GM23248 (cell line): ENCODE measurements around the gene KIF5B. TPM values are rescaled to one million over a fixed set of nuclear protein-coding genes. Genes with fewer than 3 reads are reported as not detected.

ENCODE experiments used
- DNase-seq: peaks from one replicate; pipeline ENCODE4 v3.0.0-alpha.2; 2015
- H2AFZ ChIP-seq: fragments of 200-600 bp; sonication (generic); 2 replicates; pipeline ENCODE4 v1.6.1; 2016; ENCODE audit warnings: antibody characterized with exemption
- H3F3A ChIP-seq: fragments of 200-600 bp; sonication (generic); 2 replicates; pipeline ENCODE4 v1.6.1; 2016; ENCODE audit warnings: mild to moderate bottlenecking, antibody characterized with exemption, mixed run types; ENCODE audit not compliant: insufficient read depth
- H3K27ac ChIP-seq: fragments of 200-600 bp; sonication (generic); 2 replicates; pipeline ENCODE4 v1.5.1; 2016; ENCODE audit warnings: mild to moderate bottlenecking
- H3K27me3 ChIP-seq: fragments of 200-600 bp; sonication (generic); replicated peaks from 2 replicates; pipeline ENCODE4 v1.6.1; 2016; ENCODE audit warnings: mild to moderate bottlenecking; ENCODE audit not compliant: insufficient read depth
- H3K36me3 ChIP-seq: fragments of 200-600 bp; sonication (generic); 2 replicates; pipeline ENCODE4 v1.6.1; 2016; ENCODE audit warnings: low read depth, mild to moderate bottlenecking
- H3K4me1 ChIP-seq: fragments of 200-600 bp; sonication (generic); 2 replicates; pipeline ENCODE4 v1.6.1; 2016; ENCODE audit warnings: mild to moderate bottlenecking; ENCODE audit not compliant: insufficient read depth
- H3K4me2 ChIP-seq: fragments of 200-600 bp; sonication (generic); one replicate; pipeline ENCODE4 v1.6.1; 2016; ENCODE audit warnings: mild to moderate bottlenecking; ENCODE audit not compliant: unreplicated experiment
- H3K4me3 ChIP-seq: fragments of 200-600 bp; sonication (generic); 2 replicates; pipeline ENCODE4 v1.5.1; 2016; ENCODE audit warnings: mild to moderate bottlenecking
- H3K79me2 ChIP-seq: fragments of 200-600 bp; sonication (generic); 2 replicates; pipeline ENCODE4 v1.6.1; 2016; ENCODE audit warnings: mild to moderate bottlenecking; ENCODE audit not compliant: insufficient read depth
- H3K9ac ChIP-seq: fragments of 200-600 bp; sonication (generic); 2 replicates; pipeline ENCODE4 v1.6.1; 2016; ENCODE audit warnings: mild to moderate bottlenecking
- H3K9me2 ChIP-seq: fragments of 200-600 bp; sonication (generic); 2 replicates; pipeline ENCODE4 v1.6.1; 2016; ENCODE audit warnings: mixed run types, mild to moderate bottlenecking, moderate library complexity; ENCODE audit not compliant: insufficient read depth
- H3K9me3 ChIP-seq: fragments of 200-600 bp; sonication (generic); one replicate; pipeline ENCODE4 v1.6.1; 2017; ENCODE audit warnings: low read depth
- H4K20me1 ChIP-seq: fragments of 200-600 bp; sonication (generic); 2 replicates; pipeline ENCODE4 v1.6.0; 2016; ENCODE audit not compliant: insufficient read depth
- EZH2 ChIP-seq: fragments of 200-600 bp; sonication (generic); IDR thresholded peaks from 2 replicates; pipeline ENCODE4 v1.6.1; 2018; ENCODE audit warnings: antibody characterized with exemption, mild to moderate bottlenecking; ENCODE audit not compliant: insufficient read depth, poor library complexity, severe bottlenecking
- EZH2phosphoT487 ChIP-seq: fragments of 200-600 bp; sonication (generic); IDR thresholded peaks from 2 replicates; pipeline ENCODE4 v1.6.1; 2018; ENCODE audit warnings: antibody characterized with exemption, moderate library complexity, mild to moderate bottlenecking, low read depth; ENCODE audit not compliant: insufficient read depth
- WGBS, 2 experiments: methylation state at CpG; one replicate each; pipeline ENCODE4 v1.1.6; 2015 to 2017; ENCODE audit warnings: low lambda C conversion rate in 2 of 2, low coverage in 1 of 2; ENCODE audit errors: missing lambda C conversion rate in 2 of 2; 5-methylcytosine and 5-hydroxymethylcytosine counted together
- in situ Hi-C: fragments of 300-500 bp; cut with MboI; formaldehyde crosslinking; loops from 2 replicates; pipeline ENCODE4 v1.15.0; 2020
- polyA plus RNA-seq: library from polyadenylated mRNA; unstranded; fragments of >200 nt; fragmentation: Nextera tagmentation; extraction: Ambion mirVana; gene quantifications from 2 replicates; pipeline ENCODE4 v1.2.1, GENCODE V29; 2016
- total RNA-seq: library from RNA; depleted of rRNA; stranded (reverse); fragments of >200 nt; shearing (Covaris generic); gene quantifications from 2 replicates; pipeline ENCODE4 v1.2.3, GENCODE V29; 2014

The KIF5B gene
- total and polyA plus RNA-seq, 2 experiments from 2014 or later: 81.5 to 133 TPM

DNA sequence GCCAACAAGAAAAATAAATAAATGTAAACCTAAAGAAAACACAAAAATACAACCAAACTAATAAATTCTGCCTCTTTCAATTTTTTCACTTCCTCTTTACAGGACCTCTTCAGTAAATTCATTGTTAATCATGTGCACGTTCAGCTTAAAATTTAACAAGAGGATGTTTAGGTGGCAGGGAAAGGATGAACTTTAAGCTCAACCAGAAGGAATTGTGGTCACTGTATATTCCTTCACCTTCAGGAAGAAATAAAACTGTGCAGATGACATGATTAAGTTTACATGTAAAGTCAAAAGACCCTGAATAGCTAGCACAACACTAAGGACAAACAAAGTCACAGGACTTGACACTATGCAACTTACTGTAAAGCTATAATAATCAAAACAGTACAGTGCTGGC lies 33.0 kb downstream of the KIF5B start:
- H3K27me3 ChIP-seq: no peaks in the 10 kb centered on the region
- no peaks in the 10 kb centered on the region for H3K9me2 ChIP-seq
- H3K4me3 ChIP-seq: no peak overlapping the region
- H3K4me2 ChIP-seq: no peak overlapping the region
- H3K9ac ChIP-seq: no peak overlapping the region
- TF ChIP-seq EZH2phosphoT487 (no peak), EZH2 (no peak)
- H3K27ac ChIP-seq: no peak overlapping the region
- H3K4me1 ChIP-seq: no peaks in the 10 kb centered on the region
- peaks cover 4% of the 10 kb centered on the region; the same call in 1 of the 2 replicates for H4K20me1 ChIP-seq
- DNase-seq: no peak
- no peaks in the 10 kb centered on the region for H3K9me3 ChIP-seq
- peaks cover 13% of the 10 kb centered on the region; the same call in 1 of the 2 replicates for H3F3A ChIP-seq
- 96 to 98% methylated on average over 1 of the region's 1 CpG for WGBS, 2 experiments
- H3K79me2 ChIP-seq: peaks cover 95% of the 10 kb centered on the region
- in situ Hi-C loops: no loop called here
- H2AFZ ChIP-seq: no peak overlapping the region
- H3K36me3 ChIP-seq: peaks cover 75% of the 10 kb centered on the region

DNA sequence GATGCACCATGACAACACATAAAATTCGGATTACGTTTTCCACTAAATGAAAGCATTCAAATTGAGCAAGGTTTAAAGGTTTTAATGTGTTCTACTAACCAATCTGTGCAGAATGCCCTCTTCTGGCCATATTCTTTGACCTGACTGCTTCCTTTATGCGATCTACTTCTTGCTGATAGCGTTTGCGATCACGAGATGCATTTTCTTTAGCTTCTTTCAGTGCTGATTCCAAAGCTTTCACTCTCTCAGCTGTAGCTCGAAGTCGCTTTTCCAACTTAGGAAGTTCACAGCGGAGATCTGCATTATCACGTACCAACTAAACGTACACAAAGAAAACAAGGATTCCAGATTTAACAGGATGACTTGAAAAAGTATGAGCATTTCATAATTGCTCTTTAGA lies 39.2 kb downstream of the KIF5B start:
- no peak overlapping the region for H3K9ac ChIP-seq
- no peak overlapping the region for H3K4me2 ChIP-seq
- 97% methylated on average over 11 of the region's 11 CpGs for WGBS, 2 experiments
- no peaks in the 10 kb centered on the region for H3K27me3 ChIP-seq
- no peaks in the 10 kb centered on the region for H4K20me1 ChIP-seq
- no peak overlapping the region for H3K27ac ChIP-seq
- TF ChIP-seq EZH2phosphoT487 (no peak), EZH2 (no peak)
- in situ Hi-C loops: no loop called here
- peaks cover 92% of the 10 kb centered on the region for H3K36me3 ChIP-seq
- peaks cover 68% of the 10 kb centered on the region for H3K79me2 ChIP-seq
- peaks cover 29% of the 10 kb centered on the region; the same call in 1 of the 2 replicates for H3F3A ChIP-seq
- no peaks in the 10 kb centered on the region for H3K9me3 ChIP-seq
- no peak overlapping the region for H2AFZ ChIP-seq
- no peaks in the 10 kb centered on the region for H3K4me1 ChIP-seq
- H3K4me3 ChIP-seq: no peak overlapping the region
- DNase-seq: no peak
- no peaks in the 10 kb centered on the region for H3K9me2 ChIP-seq

DNA sequence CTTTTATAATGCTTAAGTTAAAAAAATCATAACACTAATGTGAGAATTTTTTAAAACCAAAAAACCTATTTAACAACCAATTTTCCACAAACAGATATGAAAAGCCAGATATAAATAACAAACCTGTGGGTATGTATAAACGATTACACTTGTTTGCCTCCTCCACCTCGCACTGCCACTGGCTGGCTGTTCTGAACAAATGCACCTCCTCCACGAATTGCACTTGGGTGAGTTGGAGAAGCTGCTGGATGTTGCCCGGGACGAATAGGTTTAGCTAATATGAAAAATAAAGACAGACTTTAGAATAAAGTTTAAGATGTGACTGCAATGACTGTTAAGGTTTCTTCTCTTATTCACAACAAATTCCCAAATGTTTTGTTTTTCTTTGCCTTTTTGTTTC lies 40.8 kb downstream of the KIF5B start:
- no peaks in the 10 kb centered on the region for H3K9me3 ChIP-seq
- H3K4me3 ChIP-seq: no peak overlapping the region
- in situ Hi-C loops: no loop called here
- peaks cover 53% of the 10 kb centered on the region for H3K79me2 ChIP-seq
- no peak overlapping the region for H3K9ac ChIP-seq
- H3K4me1 ChIP-seq: no peaks in the 10 kb centered on the region
- no peaks in the 10 kb centered on the region for H3K27me3 ChIP-seq
- TF ChIP-seq EZH2phosphoT487 (no peak), EZH2 (no peak)
- H3K9me2 ChIP-seq: no peaks in the 10 kb centered on the region
- H4K20me1 ChIP-seq: no peaks in the 10 kb centered on the region
- H3K36me3 ChIP-seq: peaks cover 90% of the 10 kb centered on the region
- peaks cover 33% of the 10 kb centered on the region for H3F3A ChIP-seq
- H3K4me2 ChIP-seq: no peak overlapping the region
- no peak for DNase-seq
- H3K27ac ChIP-seq: no peak overlapping the region
- 86 to 89% methylated on average over 5 of the region's 5 CpGs for WGBS, 2 experiments
- no peak overlapping the region for H2AFZ ChIP-seq

DNA sequence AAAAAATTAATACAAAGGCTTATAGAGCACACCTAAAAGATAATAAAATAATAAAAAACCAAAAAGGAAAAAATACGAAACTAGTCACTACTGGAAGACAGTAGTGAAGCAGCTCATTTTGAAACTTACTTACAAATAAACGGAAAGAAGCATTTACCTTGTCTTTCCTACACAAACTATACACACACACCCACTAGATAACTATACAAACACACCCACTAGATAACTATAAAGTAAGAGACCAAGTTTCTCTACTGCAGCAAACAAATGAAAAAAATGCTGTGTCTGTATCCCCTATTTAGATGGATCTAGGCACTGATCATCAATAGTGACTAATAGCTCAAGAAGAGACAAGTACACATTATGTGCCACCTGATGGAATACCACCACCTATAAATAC lies 49.2 kb downstream of the KIF5B start:
- no peak overlapping the region for H3K4me2 ChIP-seq
- H3K4me1 ChIP-seq: no peaks in the 10 kb centered on the region
- no peak overlapping the region for H3K27ac ChIP-seq
- 98 to 100% methylated on average over 2 of the region's 2 CpGs for WGBS, 2 experiments
- DNase-seq: no peak
- peaks cover 42% of the 10 kb centered on the region for H3K36me3 ChIP-seq
- no peak overlapping the region for H3K4me3 ChIP-seq
- H3K9me3 ChIP-seq: no peaks in the 10 kb centered on the region
- H4K20me1 ChIP-seq: no peaks in the 10 kb centered on the region
- H3F3A ChIP-seq: peaks cover 37% of the 10 kb centered on the region
- 0 out of 2 replicates have a peak, but pooled peaks cover under 1% of the 10 kb centered on the region for H3K79me2 ChIP-seq
- no peak overlapping the region for H3K9ac ChIP-seq
- no peak for TF ChIP-seq EZH2phosphoT487
- TF ChIP-seq EZH2: no peak
- in situ Hi-C loops: loop anchor here (10.0 kb wide), 1 partner anchor 152 kb away; no protein-coding TSS in a partner anchor
- no peak overlapping the region for H2AFZ ChIP-seq
- H3K27me3 ChIP-seq: no peaks in the 10 kb centered on the region
- no peaks in the 10 kb centered on the region for H3K9me2 ChIP-seq

DNA sequence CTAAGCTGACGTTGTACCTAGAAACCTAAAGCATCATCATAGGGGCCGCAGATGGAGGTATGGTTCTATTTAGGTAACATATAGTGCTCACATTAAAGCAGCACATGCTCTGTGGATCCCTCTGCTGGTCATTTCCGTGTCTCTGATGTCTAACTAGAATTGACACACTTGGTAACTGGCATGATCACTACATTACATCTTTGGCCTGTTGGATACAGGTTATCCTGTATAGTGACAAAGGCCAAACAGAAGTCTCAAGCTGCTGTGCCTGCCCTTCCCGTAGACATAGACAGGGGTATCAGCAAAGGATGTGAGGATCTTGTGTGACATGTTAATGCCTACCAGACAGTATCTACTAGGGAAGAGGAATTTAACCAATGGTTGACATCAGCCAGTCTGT lies 51.2 kb downstream of the KIF5B start:
- Histone ChIP-seq H3K9ac (no peak overlapping the region), H3K27ac (no peak overlapping the region), H3F3A (peaks cover 35% of the 10 kb centered on the region), H3K79me2 (no peaks in the 10 kb centered on the region), H3K9me3 (no peaks in the 10 kb centered on the region), H4K20me1 (no peaks in the 10 kb centered on the region), H3K36me3 (peaks cover 25% of the 10 kb centered on the region), H2AFZ (no peak overlapping the region), H3K27me3 (no peaks in the 10 kb centered on the region), H3K4me3 (no peak overlapping the region), H3K4me2 (no peak overlapping the region), H3K4me1 (peaks cover 10% of the 10 kb centered on the region; the same call in 1 of the 2 replicates), H3K9me2 (no peaks in the 10 kb centered on the region)
- TF ChIP-seq EZH2: no peak
- no peak for TF ChIP-seq EZH2phosphoT487
- WGBS, 2 experiments: 32 to 33% methylated on average over 4 of the region's 4 CpGs
- in situ Hi-C loops: loop anchor here (10.0 kb wide), 1 partner anchor 150 kb away; no protein-coding TSS in a partner anchor
- peak; percentile 60 for DNase-seq
